22Rv1 (cell line): ENCODE results near the gene PCSK6.

Source experiments
- CTCF ChIP-seq: fragments of 450-650 bp; IDR thresholded peaks from 2 replicates; pipeline ENCODE4 v1.5.1; 2017; ENCODE audit warnings: mild to moderate bottlenecking
- ZFX ChIP-seq: fragments of 450-650 bp; IDR thresholded peaks from 2 replicates; pipeline ENCODE4 v1.6.1; 2017; ENCODE audit warnings: antibody characterized with exemption, borderline replicate concordance

- TF ChIP-seq CTCF = no peak
- no peak for TF ChIP-seq ZFX
These were observed 62.7 kb downstream of the PCSK6 start for GRCh38 chr15:101426761-101427333.
